ENCODE measurements around the gene ITGA2B.
"Not testable (repeated sequence)": the region's sequence is repeated elsewhere in the genome, so short reads cannot be mapped to it uniquely, and the experiment has no call there.

ITGA2B gene

GRCh38 chr17:44330263-44330662 lies 59.2 kb downstream of the ITGA2B start:
- DNase-seq (ENCODE audit: low read depth in 2 of 2) = not testable (repeated sequence)

GRCh38 chr17:44329516-44329915 lies 59.9 kb downstream of the ITGA2B start:
- DNase-seq (ENCODE audit: low read depth in 2 of 2) = not testable (repeated sequence)

GRCh38 chr17:44327715-44328449 lies 61.6 kb downstream of the ITGA2B start:
- DNase-seq (ENCODE audit: low read depth in 2 of 2) = no peak

- peak; percentile 90 to 94 for DNase-seq (ENCODE audit: low read depth in 2 of 2)
Measured at GRCh38 chr17:44326861-44327444, 62.5 kb downstream of the ITGA2B start.

GRCh38 chr17:44324571-44325275 lies 64.7 kb downstream of the ITGA2B start, which contains the start of gene SLC25A39:
Gene SLC25A39, minus strand, starts transcription at chr17:44324823. Its CDS starts 1,261 bp downstream, at chr17:44323562.
- peak; percentile 93 to 94 for DNase-seq (ENCODE audit: low read depth in 2 of 2)

GRCh38 chr17:44324092-44324570 lies 65.3 kb downstream of the ITGA2B start:
- no peak for DNase-seq (ENCODE audit: low read depth in 2 of 2)

- DNase-seq (ENCODE audit: low read depth in 2 of 2) = no peak
Measured at GRCh38 chr17:44323359-44324091, 65.9 kb downstream of the ITGA2B start.

GRCh38 chr17:44322236-44322895 lies 67.1 kb downstream of the ITGA2B start:
- no peak for DNase-seq (ENCODE audit: low read depth in 2 of 2)
